GM12878 (cell line): ENCODE results near the gene RAF1. TPM values are rescaled to one million over a fixed set of nuclear protein-coding genes. Genes with fewer than 3 reads are reported as not detected.

Source experiments
- ASH2L ChIP-seq: fragments of 300-600, 200-600 bp; sonication (generic); IDR thresholded peaks from 2 replicates; pipeline ENCODE4 v1.6.1; 2017; ENCODE audit warnings: low read depth, mild to moderate bottlenecking, borderline replicate concordance
- ATF7 ChIP-seq: fragments of 450-650 bp; IDR thresholded peaks from 2 replicates; pipeline ENCODE4 v1.6.1; 2016; ENCODE audit warnings: low read depth, mild to moderate bottlenecking
- BHLHE40 ChIP-seq, 2 experiments: fragments of 450-650 bp in 1 of 2; IDR thresholded peaks; 2 replicates each; pipeline ENCODE4 v1.6.1; 2011 to 2017; ENCODE audit warnings: low read depth in 2 of 2, borderline replicate concordance in 1 of 2, improper control_type of control experiment in 1 of 2, low read length in 1 of 2, mild to moderate bottlenecking in 1 of 2
- CREM ChIP-seq: IDR thresholded peaks from 2 replicates; pipeline ENCODE4 v1.6.1; 2014; ENCODE audit warnings: antibody characterized with exemption, low read depth
- CTCF ChIP-seq, 3 experiments: IDR thresholded peaks in 2 of 3; conservative IDR thresholded peaks in 1 of 3; 2 replicates each; pipeline ENCODE4 v1.5.1; 2011; ENCODE audit warnings: low read depth in 3 of 3, low read length in 3 of 3, mild to moderate bottlenecking in 3 of 3, control low read depth in 2 of 3, moderate library complexity in 2 of 3, inconsistent platforms in 1 of 3, mixed read lengths in 1 of 3; ENCODE audit not compliant: control insufficient read depth in 2 of 3, insufficient read depth in 1 of 3; ENCODE audit errors: extremely low read depth in 1 of 3
- EED ChIP-seq: sonication (generic); IDR thresholded peaks from 2 replicates; pipeline ENCODE4 v1.6.1; 2016; ENCODE audit warnings: antibody characterized with exemption, low read depth
- EP300 ChIP-seq, 2 experiments: fragments of 150-350 bp in 1 of 2; IDR thresholded peaks; 2 replicates each; pipeline ENCODE4 v1.6.1; 2011 to 2012; ENCODE audit warnings: low read depth in 2 of 2, low read length in 2 of 2, borderline replicate concordance in 1 of 2, improper control_type of control experiment in 1 of 2, inconsistent platforms in 1 of 2; ENCODE audit not compliant: control insufficient read depth in 1 of 2
- GATAD2B ChIP-seq: fragments of 450-650 bp; conservative IDR thresholded peaks from 2 replicates; pipeline ENCODE4 v1.6.1; 2017; ENCODE audit warnings: low read depth, mild to moderate bottlenecking, moderate library complexity
- HDAC2 ChIP-seq: fragments of 200-600 bp; sonication (generic); IDR thresholded peaks from 2 replicates; pipeline ENCODE4 v1.6.1; 2017
- HDGF ChIP-seq: fragments of 450-650 bp; IDR thresholded peaks from 2 replicates; pipeline ENCODE4 v1.6.1; 2016; ENCODE audit warnings: antibody characterized with exemption
- IKZF1 ChIP-seq: fragments of 450-650 bp; conservative IDR thresholded peaks from 2 replicates; pipeline ENCODE4 v1.6.1; 2017; ENCODE audit warnings: antibody characterized with exemption, mild to moderate bottlenecking
- NFYA ChIP-seq: IDR thresholded peaks from 2 replicates; pipeline ENCODE4 v1.6.1; 2011; ENCODE audit warnings: low read depth, mild to moderate bottlenecking, low read length, improper control_type of control experiment, borderline replicate concordance
- PKNOX1 ChIP-seq: fragments of 450-650 bp; IDR thresholded peaks from 2 replicates; pipeline ENCODE4 v1.6.1; 2016; ENCODE audit warnings: mild to moderate bottlenecking
- PML ChIP-seq: IDR thresholded peaks from 2 replicates; pipeline ENCODE4 v1.6.1; 2012; ENCODE audit warnings: low read length, inconsistent platforms
- POLR2A ChIP-seq: IDR thresholded peaks from 2 replicates; pipeline ENCODE4 v1.6.1; 2011; ENCODE audit warnings: low read depth, mild to moderate bottlenecking, low read length
- POLR2AphosphoS5 ChIP-seq: IDR thresholded peaks from 2 replicates; pipeline ENCODE4 v1.6.1; 2011; ENCODE audit warnings: mild to moderate bottlenecking, low read length, inconsistent platforms
- RAD21 ChIP-seq: IDR thresholded peaks from 2 replicates; pipeline ENCODE4 v1.6.1; 2011; ENCODE audit warnings: mild to moderate bottlenecking, low read depth, low read length, moderate library complexity; ENCODE audit not compliant: insufficient read depth
- RAD51 ChIP-seq: fragments of 450-650 bp; IDR thresholded peaks from 2 replicates; pipeline ENCODE4 v1.6.1; 2016; ENCODE audit warnings: moderate library complexity, mild to moderate bottlenecking, inconsistent platforms
- RUNX3 ChIP-seq: IDR thresholded peaks from 2 replicates; pipeline ENCODE4 v1.6.1; 2012; ENCODE audit warnings: low read length, inconsistent platforms
- TCF12 ChIP-seq: IDR thresholded peaks from 2 replicates; pipeline ENCODE4 v1.6.1; 2011; ENCODE audit warnings: low read depth, mild to moderate bottlenecking, low read length
- TCF7 ChIP-seq: IDR thresholded peaks from 2 replicates; pipeline ENCODE4 v1.6.1; 2014; ENCODE audit warnings: antibody characterized with exemption, borderline replicate concordance
- WRNIP1 ChIP-seq: IDR thresholded peaks from 2 replicates; pipeline ENCODE4 v1.6.1; 2011; ENCODE audit warnings: low read depth, low read length, improper control_type of control experiment, borderline replicate concordance
- ZBED1 ChIP-seq: IDR thresholded peaks from 2 replicates; pipeline ENCODE4 v1.6.1; 2016; ENCODE audit warnings: borderline replicate concordance
- ZNF24 ChIP-seq: fragments of 450-650 bp; IDR thresholded peaks from 2 replicates; pipeline ENCODE4 v1.6.1; 2017; ENCODE audit warnings: antibody characterized with exemption, mild to moderate bottlenecking
- ZNF384 ChIP-seq: IDR thresholded peaks from 2 replicates; pipeline ENCODE4 v1.6.1; 2012; ENCODE audit warnings: low read depth, mild to moderate bottlenecking, low read length, improper control_type of control experiment, borderline replicate concordance
- ZNF622 ChIP-seq: fragments of 450-650 bp; IDR thresholded peaks from 2 replicates; pipeline ENCODE4 v1.6.1; 2017; ENCODE audit warnings: mild to moderate bottlenecking, inconsistent platforms
- ZSCAN29 ChIP-seq: fragments of 450-650 bp; IDR thresholded peaks from 2 replicates; pipeline ENCODE4 v1.6.1; 2017; ENCODE audit warnings: mild to moderate bottlenecking, moderate library complexity
- polyA plus RNA-seq, 11 experiments: library from polyadenylated mRNA; depleted of rRNA in 4 of 11; unstranded in 6 of 11; stranded (reverse) in 5 of 11; fragments of >200 nt; fragmentation: Nextera tagmentation in 4 of 11; fragmentation: Illumina TruSeq in 1 of 11; extraction: Ambion mirVana in 4 of 11; extraction: Trizol in 1 of 11; gene quantifications; 1 replicate in 1 of 11; 2 replicates in 10 of 11; pipeline versions ENCODE4 v1.2.1 to v1.2.3, GENCODE V29; 2011 to 2016; ENCODE audit warnings: inconsistent platforms in 2 of 11, missing spikeins in 2 of 11, low read depth in 1 of 11
- total RNA-seq, 4 experiments: library from RNA; depleted of rRNA in 3 of 4; stranded (reverse); fragments of >200 nt in 3 of 4; fragmentation: Illumina TruSeq in 1 of 4; extraction: Trizol in 1 of 4; gene quantifications; 2 replicates each; pipeline versions ENCODE4 v1.2.1 to v1.2.3, GENCODE V29; 2013 to 2021
- TF ChIP-seq, protein P1 (sequence below): fragments of 450-650 bp; IDR thresholded peaks from 2 replicates; pipeline ENCODE4 v1.6.1; 2017; ENCODE audit warnings: low read depth, mild to moderate bottlenecking, moderate library complexity

Gene RAF1
- total and polyA plus RNA-seq, 10 of the 15 experiments (the other 5 are each of a cell fraction or from before 2014, with no cell fraction given): 20.4 to 151 (median 77.8) TPM

DNA sequence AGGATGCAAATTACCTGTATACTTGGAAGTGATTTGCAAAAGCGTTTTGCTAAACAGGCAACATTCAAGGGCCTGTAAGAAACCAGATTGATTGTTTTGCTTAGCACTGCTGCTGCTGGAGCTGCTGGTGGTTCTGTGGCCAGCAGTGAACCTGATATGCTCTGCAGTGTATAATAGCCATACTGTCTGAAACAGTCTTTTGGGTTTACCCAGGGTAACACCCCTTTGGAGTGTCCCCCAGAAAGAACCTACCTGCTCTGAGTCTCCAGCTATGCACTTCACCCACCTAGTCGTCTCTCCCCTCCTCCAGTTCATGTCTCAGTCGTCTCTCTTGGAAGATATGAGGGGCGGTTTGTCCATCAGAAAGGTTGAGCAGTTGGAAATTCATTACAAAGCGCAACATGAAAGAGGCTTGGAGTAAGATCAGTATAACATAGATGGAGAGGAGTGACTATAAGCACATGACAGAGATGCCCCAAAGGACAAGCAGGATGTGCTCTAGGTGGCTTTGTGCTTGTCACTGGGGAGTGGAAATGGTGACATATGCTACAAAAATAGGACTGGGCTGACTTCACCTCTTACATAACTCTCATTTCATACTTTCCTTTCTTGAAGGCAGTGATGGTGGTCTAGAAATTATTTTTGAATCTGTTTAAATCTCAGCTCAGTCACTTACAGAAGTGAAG lies 103.3 kb downstream of the RAF1 start (continued):
- TF ChIP-seq CTCF (IDR thresholded peaks at IDR 0.05 in 2 of 3, conservative IDR thresholded peaks at IDR 0.05 in 1 of 3; ENCODE audit: control insufficient read depth in 2 of 3, extremely low read depth in 1 of 3, insufficient read depth in 1 of 3, low read depth in 3 of 3, low read length in 3 of 3) (no peak), BHLHE40 (IDR thresholded peaks at IDR 0.05; ENCODE audit: borderline replicate concordance in 1 of 2, low read depth in 2 of 2, low read length in 1 of 2) (peak; percentile 24 to 56; a peak in 1 of 4 replicates), ZSCAN29 (no peak), ATF7 (peak; percentile 98), ZNF24 (0 out of 2 replicates have a peak, but pooled peaks have one; percentile 15), POLR2AphosphoS5 (peak; percentile 51), RAD21 (no peak), HDGF (0 out of 2 replicates have a peak, but pooled peaks have one; percentile 12), PML (0 out of 2 replicates have a peak, but pooled peaks have one; percentile 77), ZNF622 (no peak), GATAD2B (no peak; the same call in 1 of the 2 replicates), NFYA (no peak), PKNOX1 (peak; percentile 49; the same call in 1 of the 2 replicates), POLR2A (peak; percentile 66), TCF12 (no peak), RUNX3 (peak; percentile 71), ZNF384 (no peak), ASH2L (no peak), IKZF1 (peak; percentile 15; the same call in 1 of the 2 replicates), WRNIP1 (no peak), EED (0 out of 2 replicates have a peak, but pooled peaks have one; percentile 54), TCF7 (peak; percentile 51; the same call in 1 of the 2 replicates), CREM (peak; percentile 84), ZBED1 (peak; percentile 57; the same call in 1 of the 2 replicates), HDAC2 (no peak), EP300 (IDR thresholded peaks at IDR 0.05; ENCODE audit: borderline replicate concordance in 1 of 2, control insufficient read depth in 1 of 2, low read depth in 2 of 2, low read length in 2 of 2) (peak; percentile 22 to 50; a peak in 2 of 4 replicates), RAD51 (peak; percentile 42; the same call in 1 of the 2 replicates)
- TF ChIP-seq, protein P1, sequence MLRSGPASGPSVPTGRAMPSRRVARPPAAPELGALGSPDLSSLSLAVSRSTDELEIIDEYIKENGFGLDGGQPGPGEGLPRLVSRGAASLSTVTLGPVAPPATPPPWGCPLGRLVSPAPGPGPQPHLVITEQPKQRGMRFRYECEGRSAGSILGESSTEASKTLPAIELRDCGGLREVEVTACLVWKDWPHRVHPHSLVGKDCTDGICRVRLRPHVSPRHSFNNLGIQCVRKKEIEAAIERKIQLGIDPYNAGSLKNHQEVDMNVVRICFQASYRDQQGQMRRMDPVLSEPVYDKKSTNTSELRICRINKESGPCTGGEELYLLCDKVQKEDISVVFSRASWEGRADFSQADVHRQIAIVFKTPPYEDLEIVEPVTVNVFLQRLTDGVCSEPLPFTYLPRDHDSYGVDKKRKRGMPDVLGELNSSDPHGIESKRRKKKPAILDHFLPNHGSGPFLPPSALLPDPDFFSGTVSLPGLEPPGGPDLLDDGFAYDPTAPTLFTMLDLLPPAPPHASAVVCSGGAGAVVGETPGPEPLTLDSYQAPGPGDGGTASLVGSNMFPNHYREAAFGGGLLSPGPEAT: peak; percentile 74
